SK-N-SH (cell line): Measurements from ENCODE around the gene PLCE1. TPM values are rescaled to one million over a fixed set of nuclear protein-coding genes. Genes with fewer than 3 reads are reported as not detected.

Source experiments
- CTCF ChIA-PET: fragments of 300-600, 350-600 bp; formaldehyde crosslinking; extraction: SDS; loops from one replicate; lab custom pipeline; 2021; lab: Yijun Ruan, JAX
- POLR2A ChIA-PET: fragments of 350-600 bp; sonication (Branson Sonifier 250); formaldehyde crosslinking; extraction: SDS; loops from one replicate; lab custom pipeline; 2020; ENCODE audit warnings: antibody characterized with exemption, inconsistent platforms; lab: Yijun Ruan, JAX
- DNase-seq: peaks from one replicate; pipeline ENCODE4 v3.0.0; 2012
- H2AFZ ChIP-seq: fragments of 200-600 bp; sonication (generic); 2 replicates; pipeline ENCODE4 v1.8.1; 2016; ENCODE audit warnings: antibody characterized with exemption, mild to moderate bottlenecking, low read depth
- H3F3A ChIP-seq: fragments of 200-600 bp; sonication (generic); replicated peaks from 2 replicates; pipeline ENCODE3; 2016; ENCODE audit warnings: antibody characterized with exemption, mild to moderate bottlenecking; ENCODE audit not compliant: insufficient read depth
- H3K27ac ChIP-seq, 2 experiments: fragments of 200-500 bp in 1 of 2; fragments of 200-600 bp in 1 of 2; sonication (Bioruptor generic) in 1 of 2; sonication (generic), shearing (Covaris generic) in 1 of 2; 2 replicates each; pipeline versions ENCODE4 v1.5.1 to v1.6.1; 2014 to 2016; ENCODE audit warnings: low read depth in 2 of 2, inconsistent platforms in 1 of 2, low read length in 1 of 2, mild to moderate bottlenecking in 1 of 2, mixed read lengths in 1 of 2
- H3K27me3 ChIP-seq: fragments of 200-600 bp; sonication (generic), shearing (Covaris generic); 2 replicates; pipeline ENCODE4 v1.6.1; 2016; ENCODE audit warnings: mixed run types; ENCODE audit not compliant: insufficient read depth
- H3K36me3 ChIP-seq, 2 experiments: fragments of 200-500 bp in 1 of 2; fragments of 200-600 bp in 1 of 2; sonication (Bioruptor generic) in 1 of 2; sonication (generic) in 1 of 2; replicated peaks in 1 of 2; 2 replicates each; pipeline versions ENCODE3 to v1.5.1; 2014 to 2016; ENCODE audit warnings: low read length in 1 of 2, mild to moderate bottlenecking in 1 of 2; ENCODE audit not compliant: insufficient read depth in 2 of 2, control insufficient read depth in 1 of 2
- H3K4me1 ChIP-seq, 2 experiments: fragments of 200-500 bp in 1 of 2; fragments of 200-600 bp in 1 of 2; sonication (Bioruptor generic) in 1 of 2; sonication (generic), shearing (Covaris generic) in 1 of 2; 2 replicates each; pipeline versions ENCODE4 v1.5.1 to v1.6.1; 2014 to 2016; ENCODE audit warnings: low read depth in 1 of 2, low read length in 1 of 2, mixed run types in 1 of 2; ENCODE audit not compliant: insufficient read depth in 2 of 2, control insufficient read depth in 1 of 2
- H3K4me2 ChIP-seq: fragments of 200-600 bp; sonication (generic), shearing (Covaris generic); 2 replicates; pipeline ENCODE4 v1.6.1; 2017; ENCODE audit warnings: mixed run types
- H3K4me3 ChIP-seq, 2 experiments: fragments of 200-500 bp in 1 of 2; fragments of 200-600 bp in 1 of 2; sonication (Bioruptor generic) in 1 of 2; sonication (generic), shearing (Covaris generic) in 1 of 2; 2 replicates each; pipeline versions ENCODE4 v1.5.1 to v1.8.1; 2014 to 2016; ENCODE audit warnings: low read depth in 2 of 2, inconsistent platforms in 1 of 2, low read length in 1 of 2, mild to moderate bottlenecking in 1 of 2, mixed read lengths in 1 of 2, moderate library complexity in 1 of 2
- H3K79me2 ChIP-seq: fragments of 200-600 bp; sonication (generic); 2 replicates; pipeline ENCODE4 v1.8.1; 2017; ENCODE audit warnings: mild to moderate bottlenecking; ENCODE audit not compliant: insufficient read depth
- H3K9ac ChIP-seq: fragments of 200-600 bp; sonication (generic); 2 replicates; pipeline ENCODE4 v1.6.1; 2017; ENCODE audit warnings: mixed run types
- H3K9me2 ChIP-seq: fragments of 200-600 bp; sonication (generic); 2 replicates; pipeline ENCODE4 v1.6.1; 2017; ENCODE audit warnings: mixed run types
- H3K9me3 ChIP-seq: fragments of 200-600 bp; sonication (generic); 2 replicates; pipeline ENCODE4 v1.6.1; 2017; ENCODE audit warnings: mixed run types, mild to moderate bottlenecking, moderate library complexity
- H4K20me1 ChIP-seq: fragments of 200-600 bp; sonication (generic); 2 replicates; pipeline ENCODE4 v1.6.1; 2017; ENCODE audit warnings: mild to moderate bottlenecking, mixed run types; ENCODE audit not compliant: insufficient read depth
- ELF1 ChIP-seq: IDR thresholded peaks from 2 replicates; pipeline ENCODE4 v1.4.0; 2012
- EP300 ChIP-seq, 2 experiments: IDR thresholded peaks; 2 replicates each; pipeline versions ENCODE4 v1.4.0 to v1.6.1; 2012; ENCODE audit warnings: borderline replicate concordance in 1 of 2, low read depth in 1 of 2, low read length in 1 of 2
- FOXJ3 ChIP-seq: sonication (generic); formaldehyde crosslinking; IDR thresholded peaks from 2 replicates; pipeline ENCODE4 v1.5.1; 2020; ENCODE audit warnings: mild to moderate bottlenecking, missing genetic modification reagents
- GABPA ChIP-seq: IDR thresholded peaks from 2 replicates; pipeline ENCODE4 v1.4.0; 2012; ENCODE audit warnings: low read depth, mild to moderate bottlenecking
- JUND ChIP-seq: IDR thresholded peaks from 2 replicates; pipeline ENCODE4 v1.4.0; 2012
- MEF2A ChIP-seq: IDR thresholded peaks from 2 replicates; pipeline ENCODE4 v1.4.0; 2012; ENCODE audit warnings: low read depth, borderline replicate concordance
- NFIC ChIP-seq: IDR thresholded peaks from 2 replicates; pipeline ENCODE4 v1.4.0; 2012; ENCODE audit warnings: borderline replicate concordance
- POLR2AphosphoS5 ChIP-seq: IDR thresholded peaks from 2 replicates; pipeline ENCODE4 v1.6.1; 2012; ENCODE audit warnings: low read depth, low read length
- RCOR1 ChIP-seq: fragments of 150-350 bp; IDR thresholded peaks from 2 replicates; pipeline ENCODE4 v1.6.1; 2017; ENCODE audit warnings: antibody characterized with exemption, low read length
- RFX5 ChIP-seq: IDR thresholded peaks from 2 replicates; pipeline ENCODE4 v1.6.1; 2012; ENCODE audit warnings: mild to moderate bottlenecking, improper control_type of control experiment, low read length
- RXRA ChIP-seq: IDR thresholded peaks from 2 replicates; pipeline ENCODE4 v1.4.0; 2012; ENCODE audit warnings: low read depth, mild to moderate bottlenecking, borderline replicate concordance
- SIN3A ChIP-seq: IDR thresholded peaks from 2 replicates; pipeline ENCODE4 v1.6.1; 2012; ENCODE audit warnings: low read depth, mild to moderate bottlenecking, low read length, moderate library complexity, borderline replicate concordance
- SMC3 ChIP-seq: IDR thresholded peaks from 2 replicates; pipeline ENCODE4 v1.6.1; 2012; ENCODE audit warnings: low read depth, low read length, improper control_type of control experiment
- TAF1 ChIP-seq: IDR thresholded peaks from 2 replicates; pipeline ENCODE4 v1.6.1; 2012; ENCODE audit warnings: low read depth, mild to moderate bottlenecking, low read length, moderate library complexity, borderline replicate concordance
- YY1 ChIP-seq: IDR thresholded peaks from 2 replicates; pipeline ENCODE4 v1.4.0; 2012; ENCODE audit warnings: low read depth, mild to moderate bottlenecking
- WGBS: methylation state at CpG from one replicate; pipeline ENCODE4 v1.1.6; 2017; ENCODE audit warnings: low lambda C conversion rate; 5-methylcytosine and 5-hydroxymethylcytosine counted together
- polyA plus RNA-seq, 3 experiments: library from polyadenylated mRNA; depleted of rRNA; stranded (reverse); fragments of >200 nt; gene quantifications; 2 replicates each; pipeline ENCODE4 v1.2.3, GENCODE V29; 2012
- TF ChIP-seq, protein P1 (sequence below): IDR thresholded peaks from 2 replicates; pipeline ENCODE4 v1.4.0; 2012; ENCODE audit warnings: low read depth, borderline replicate concordance
- TF ChIP-seq, protein P2 (sequence below): fragments of 150-350 bp; IDR thresholded peaks from 2 replicates; pipeline ENCODE4 v1.6.1; 2016; ENCODE audit warnings: mild to moderate bottlenecking, low read depth, low read length

Gene PLCE1
- polyA plus RNA-seq, 1 of the 3 experiments (the other 2 are of a cell fraction): 1.2 TPM

DNA sequence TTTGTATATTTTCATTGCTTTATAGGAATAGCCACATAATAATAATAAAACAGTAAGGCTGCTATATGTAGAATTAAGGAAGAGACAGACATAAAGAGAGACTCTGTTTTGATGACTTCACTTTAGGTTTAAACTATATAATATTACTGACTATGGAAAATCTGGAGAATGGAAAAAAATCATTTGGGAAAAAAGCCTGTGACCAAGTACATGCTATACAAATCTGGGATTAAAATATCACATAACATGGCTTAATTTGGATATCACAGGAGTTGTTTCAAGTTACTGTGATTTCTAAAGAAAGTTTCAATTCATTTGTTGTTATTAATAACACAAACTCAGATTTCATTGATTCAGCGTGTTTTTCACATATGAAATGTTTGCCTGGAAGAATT lies 7.7 kb downstream of the PLCE1 start:
- H3K27me3 ChIP-seq: no peaks in the 10 kb centered on the region
- TF ChIP-seq FOXJ3 (CRISPR knock-in tag) (no peak), NFIC (no peak), RFX5 (no peak), SMC3 (no peak), TAF1 (no peak), EP300 (IDR thresholded peaks at IDR 0.05; ENCODE audit: borderline replicate concordance in 1 of 2, low read depth in 1 of 2, low read length in 1 of 2) (no peak), RXRA (no peak), MEF2A (no peak), GABPA (no peak), SIN3A (no peak), ELF1 (no peak), JUND (no peak)
- TF ChIP-seq, protein P1, sequence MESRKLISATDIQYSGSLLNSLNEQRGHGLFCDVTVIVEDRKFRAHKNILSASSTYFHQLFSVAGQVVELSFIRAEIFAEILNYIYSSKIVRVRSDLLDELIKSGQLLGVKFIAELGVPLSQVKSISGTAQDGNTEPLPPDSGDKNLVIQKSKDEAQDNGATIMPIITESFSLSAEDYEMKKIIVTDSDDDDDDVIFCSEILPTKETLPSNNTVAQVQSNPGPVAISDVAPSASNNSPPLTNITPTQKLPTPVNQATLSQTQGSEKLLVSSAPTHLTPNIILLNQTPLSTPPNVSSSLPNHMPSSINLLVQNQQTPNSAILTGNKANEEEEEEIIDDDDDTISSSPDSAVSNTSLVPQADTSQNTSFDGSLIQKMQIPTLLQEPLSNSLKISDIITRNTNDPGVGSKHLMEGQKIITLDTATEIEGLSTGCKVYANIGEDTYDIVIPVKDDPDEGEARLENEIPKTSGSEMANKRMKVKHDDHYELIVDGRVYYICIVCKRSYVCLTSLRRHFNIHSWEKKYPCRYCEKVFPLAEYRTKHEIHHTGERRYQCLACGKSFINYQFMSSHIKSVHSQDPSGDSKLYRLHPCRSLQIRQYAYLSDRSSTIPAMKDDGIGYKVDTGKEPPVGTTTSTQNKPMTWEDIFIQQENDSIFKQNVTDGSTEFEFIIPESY: no peak
- TF ChIP-seq, all 33 proteins: peak for 0
- no peak overlapping the region for H3K27ac ChIP-seq
- H3K9ac ChIP-seq: no peak overlapping the region
- no peaks in the 10 kb centered on the region for H3K36me3 ChIP-seq
- H3K79me2 ChIP-seq: no peaks in the 10 kb centered on the region
- H3K9me2 ChIP-seq: no peaks in the 10 kb centered on the region
- WGBS: 92% methylated on average over 1 of the region's 1 CpG
- no peak for DNase-seq
- H3K9me3 ChIP-seq: no peaks in the 10 kb centered on the region
- no peak overlapping the region for H3K4me2 ChIP-seq
- peaks cover 12% of the 10 kb centered on the region for H3F3A ChIP-seq
- POLR2A ChIA-PET: no interaction called here
- H3K4me1 ChIP-seq: peaks cover 0 to 9% of the 10 kb centered on the region in 2 experiments; a peak in 1 of 4 replicates
- H2AFZ ChIP-seq: no peak overlapping the region
- no peaks in the 10 kb centered on the region for H4K20me1 ChIP-seq
- no peak overlapping the region for H3K4me3 ChIP-seq
- CTCF ChIA-PET: interaction anchor here (1.3 kb wide), 2 partner anchors 13 to 85 kb away, joined by 3 to 6 read pairs; no protein-coding TSS in a partner anchor

DNA sequence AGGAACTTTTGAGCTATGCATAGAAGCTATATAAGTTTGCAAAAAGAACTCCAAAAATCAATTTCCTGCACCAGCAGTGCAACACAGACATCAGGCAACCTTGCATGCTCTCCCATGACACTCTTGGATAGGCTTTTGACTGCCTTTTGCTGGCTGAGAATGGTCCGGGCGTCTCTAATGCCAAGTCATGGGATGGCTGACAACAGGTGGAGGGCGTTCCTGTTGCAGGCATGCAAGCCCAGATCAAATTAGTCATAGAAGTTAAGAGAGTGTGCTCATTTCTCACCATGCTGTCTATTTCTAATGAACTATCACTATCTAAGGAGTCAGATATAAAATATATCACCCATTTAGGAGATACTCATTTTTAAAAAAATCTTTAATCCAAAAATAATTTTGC lies 8.4 kb downstream of the PLCE1 start:
- Histone ChIP-seq H3K4me1 (peaks cover 0 to 9% of the 10 kb centered on the region in 2 experiments; a peak in 1 of 4 replicates), H3K36me3 (no peaks in the 10 kb centered on the region), H2AFZ (no peak overlapping the region), H3K79me2 (no peaks in the 10 kb centered on the region), H4K20me1 (no peaks in the 10 kb centered on the region), H3K9ac (no peak overlapping the region), H3K27me3 (no peaks in the 10 kb centered on the region), H3F3A (peaks cover 16% of the 10 kb centered on the region), H3K9me2 (no peaks in the 10 kb centered on the region), H3K4me2 (no peak overlapping the region), H3K4me3 (no peak overlapping the region), H3K27ac (no peak overlapping the region), H3K9me3 (no peaks in the 10 kb centered on the region)
- ChIA-PET POLR2A (no interaction called here), CTCF (interaction anchor here (0.6 to 1.3 kb wide), 3 partner anchors 12 to 367 kb away, joined by 3 to 6 read pairs (median 3); no protein-coding TSS in a partner anchor)
- TF ChIP-seq YY1: no peak
- no peak for TF ChIP-seq RXRA
- no peak for TF ChIP-seq POLR2AphosphoS5
- TF ChIP-seq JUND: no peak
- TF ChIP-seq, protein P2, sequence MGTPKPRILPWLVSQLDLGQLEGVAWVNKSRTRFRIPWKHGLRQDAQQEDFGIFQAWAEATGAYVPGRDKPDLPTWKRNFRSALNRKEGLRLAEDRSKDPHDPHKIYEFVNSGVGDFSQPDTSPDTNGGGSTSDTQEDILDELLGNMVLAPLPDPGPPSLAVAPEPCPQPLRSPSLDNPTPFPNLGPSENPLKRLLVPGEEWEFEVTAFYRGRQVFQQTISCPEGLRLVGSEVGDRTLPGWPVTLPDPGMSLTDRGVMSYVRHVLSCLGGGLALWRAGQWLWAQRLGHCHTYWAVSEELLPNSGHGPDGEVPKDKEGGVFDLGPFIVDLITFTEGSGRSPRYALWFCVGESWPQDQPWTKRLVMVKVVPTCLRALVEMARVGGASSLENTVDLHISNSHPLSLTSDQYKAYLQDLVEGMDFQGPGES: no peak
- TF ChIP-seq SIN3A: no peak
- no peak for TF ChIP-seq SMC3
- TF ChIP-seq RCOR1: no peak
- TF ChIP-seq TAF1: no peak
- TF ChIP-seq NFIC: no peak
- 91% methylated on average over 3 of the region's 3 CpGs for WGBS
- DNase-seq: no peak
